Endothelial cell of umbilical vein (primary cell): ENCODE results near the gene MYRFL. TPM values are rescaled to one million over a fixed set of nuclear protein-coding genes. Genes with fewer than 3 reads are reported as not detected.

Experiments used
- BruUV-seq: library from RNA; stranded (reverse); fragments of 400-500 nt; replicated peaks from 2 replicates; lab custom pipeline; 2021; lab: Mats Ljungman, UMichigan
- CTCF ChIA-PET: fragments of 300-600, 350-600 bp; sonication (Branson Sonifier 250); formaldehyde crosslinking; loops from one replicate; lab custom pipeline; 2021; ENCODE audit warnings: antibody characterized with exemption, inconsistent platforms; lab: Charles Lee
- POLR2A ChIA-PET: fragments of 300-600, 350-600 bp; sonication (Branson Sonifier 250); formaldehyde crosslinking; loops from one replicate; lab custom pipeline; 2021; ENCODE audit warnings: antibody characterized with exemption, inconsistent platforms; lab: Charles Lee
- DNase-seq: peaks from one replicate; pipeline ENCODE4 v3.0.0-alpha.2; 2011; ENCODE audit warnings: low read depth, low spot score
- FAIRE-seq: peaks from 2 replicates; lab custom pipeline; 2011; peaks lifted over from hg19 to GRCh38; lab: Jason Lieb, UNC
- H2AFZ ChIP-seq: 2 replicates; pipeline ENCODE4 v1.6.0; 2012; ENCODE audit warnings: low read depth, low read length, control low read depth, inconsistent platforms
- H3K27ac ChIP-seq: 2 replicates; pipeline ENCODE4 v1.5.1; 2011; ENCODE audit warnings: low read depth, mild to moderate bottlenecking, control low read depth, low read length, moderate library complexity; ENCODE audit not compliant: insufficient read depth
- H3K27me3 ChIP-seq, 2 experiments: 2 replicates each; pipeline versions ENCODE4 v1.6.0 to v1.6.1; 2011; ENCODE audit warnings: low read length in 2 of 2, mixed read lengths in 1 of 2; ENCODE audit not compliant: control insufficient read depth in 2 of 2, insufficient read depth in 2 of 2
- H3K36me3 ChIP-seq, 2 experiments: 2 replicates in 1 of 2; 3 replicates in 1 of 2; pipeline ENCODE4 v1.5.1; 2011; ENCODE audit warnings: low read length in 2 of 2, mild to moderate bottlenecking in 1 of 2, moderate library complexity in 1 of 2; ENCODE audit not compliant: control insufficient read depth in 2 of 2, insufficient read depth in 2 of 2; ENCODE audit errors: extremely low read depth in 1 of 2
- H3K4me1 ChIP-seq: 3 replicates; pipeline ENCODE4 v1.5.1; 2011; ENCODE audit warnings: mild to moderate bottlenecking, low read length; ENCODE audit not compliant: control insufficient read depth, insufficient read depth; ENCODE audit errors: extremely low read depth
- H3K4me2 ChIP-seq: 2 replicates; pipeline ENCODE4 v1.6.1; 2011; ENCODE audit warnings: low read length, control low read depth, mixed read lengths; ENCODE audit not compliant: insufficient read depth
- H3K4me3 ChIP-seq, 3 experiments: fragments of 200-600 bp in 1 of 3; sonication (generic), shearing (Covaris generic) in 1 of 3; replicated peaks in 1 of 3; 2 replicates each; pipeline ENCODE4 v1.5.1; 2011 to 2016; ENCODE audit warnings: control low read depth in 3 of 3, low read length in 3 of 3, mild to moderate bottlenecking in 2 of 3, inconsistent platforms in 1 of 3, low read depth in 1 of 3, moderate library complexity in 1 of 3; ENCODE audit not compliant: insufficient read depth in 1 of 3
- H3K79me2 ChIP-seq: 2 replicates; pipeline ENCODE4 v1.6.0; 2012; ENCODE audit warnings: low read length, inconsistent platforms; ENCODE audit not compliant: control insufficient read depth, insufficient read depth
- H3K9ac ChIP-seq: replicated peaks from 2 replicates; pipeline ENCODE3; 2011; ENCODE audit warnings: low read length, control low read depth; ENCODE audit not compliant: insufficient read depth; ENCODE audit errors: extremely low read depth
- H3K9me1 ChIP-seq: replicated peaks from 3 replicates; pipeline ENCODE4 v1.6.0; 2011; ENCODE audit warnings: mild to moderate bottlenecking, low read length; ENCODE audit not compliant: control insufficient read depth, insufficient read depth; ENCODE audit errors: extremely low read depth
- H3K9me3 ChIP-seq: replicated peaks from 2 replicates; pipeline ENCODE4 v1.5.1; 2012; ENCODE audit warnings: low read length, inconsistent platforms; ENCODE audit not compliant: control insufficient read depth, insufficient read depth
- H4K20me1 ChIP-seq: replicated peaks from 2 replicates; pipeline ENCODE3; 2011; ENCODE audit warnings: mild to moderate bottlenecking, low read length; ENCODE audit not compliant: control insufficient read depth, insufficient read depth; ENCODE audit errors: extremely low read depth
- CTCF ChIP-seq, 2 donors: IDR thresholded peaks; 1 replicate in 1 of 2; 2 replicates in 1 of 2; pipeline ENCODE4 v1.5.1; 2011; ENCODE audit warnings: low read length in 2 of 2, mild to moderate bottlenecking in 2 of 2, moderate library complexity in 2 of 2, control low read depth in 1 of 2, inconsistent platforms in 1 of 2, low read depth in 1 of 2; ENCODE audit not compliant: insufficient read depth in 1 of 2; ENCODE audit errors: extremely low read depth in 1 of 2
- EZH2 ChIP-seq: IDR thresholded peaks from 2 replicates; pipeline ENCODE4 v1.6.1; 2012; ENCODE audit warnings: borderline replicate concordance, low read depth, mild to moderate bottlenecking, moderate library complexity, low read length, inconsistent platforms; ENCODE audit not compliant: severe bottlenecking
- FOS ChIP-seq: IDR thresholded peaks from 2 replicates; pipeline ENCODE4 v1.6.1; 2011; ENCODE audit warnings: mild to moderate bottlenecking, low read length, moderate library complexity, borderline replicate concordance; ENCODE audit not compliant: insufficient read depth
- GATA2 ChIP-seq: IDR thresholded peaks from 2 replicates; pipeline ENCODE4 v1.7.0; 2011; ENCODE audit warnings: low read depth, mild to moderate bottlenecking, moderate library complexity, mixed read lengths, low read length; ENCODE audit not compliant: insufficient read length, insufficient read depth
- JUN ChIP-seq: IDR thresholded peaks from 2 replicates; pipeline ENCODE4 v1.6.1; 2011; ENCODE audit warnings: borderline replicate concordance, low read depth; ENCODE audit not compliant: insufficient read length, insufficient read depth
- MAX ChIP-seq: IDR thresholded peaks from 2 replicates; pipeline ENCODE4 v1.6.1; 2011; ENCODE audit not compliant: insufficient read depth, insufficient read length
- MYC ChIP-seq: IDR thresholded peaks from one replicate; pipeline ENCODE4 v1.6.1; 2011; ENCODE audit warnings: mild to moderate bottlenecking, low read depth, low read length
- POLR2A ChIP-seq: IDR thresholded peaks from 2 replicates; pipeline ENCODE4 v1.6.1; 2012; ENCODE audit warnings: low read depth, mild to moderate bottlenecking, control low read depth, low read length
- POLR2AphosphoS5 ChIP-seq: IDR thresholded peaks from 2 replicates; pipeline ENCODE4 v1.6.1; 2012; ENCODE audit warnings: low read depth, mild to moderate bottlenecking, control low read depth, low read length, moderate library complexity; ENCODE audit not compliant: insufficient read depth
- dilution Hi-C: fragments of 300-500 bp; cut with MboI; formaldehyde crosslinking; loops from one replicate; pipeline ENCODE4 v1.15.0; 2019; ENCODE audit warnings: low sequenced_read_pairs; ENCODE audit not compliant: extremely low pct_ligation_motif_present
- intact Hi-C: fragments of 100-400 bp; cut with micrococcal nuclease; formaldehyde crosslinking; loops from one replicate; pipeline ENCODE4 v1.10.0; 2022
- polyA plus RNA-seq, 4 experiments: library from polyadenylated mRNA; depleted of rRNA in 3 of 4; stranded (reverse) in 3 of 4; unstranded in 1 of 4; fragments of >200 nt; gene quantifications; 2 replicates each; pipeline versions ENCODE4 v1.2.1 to v1.2.3, GENCODE V29; 2011 to 2012; ENCODE audit warnings: missing spikeins in 1 of 4
- total RNA-seq: library from RNA; stranded (reverse); gene quantifications from 2 replicates; pipeline ENCODE4 v1.2.3, GENCODE V29; 2021

The MYRFL gene
- total and polyA plus RNA-seq, 2 donors (not counting 3 experiments of a cell fraction or from before 2014, with no cell fraction given) = not detected

GRCh38 chr12:69828897-69829296, 3.9 kb downstream of the MYRFL start:
- H3K9me3 ChIP-seq = no peaks in the 10 kb centered on the region
- H3K27ac ChIP-seq = no peak overlapping the region
- no peaks in the 10 kb centered on the region for H3K4me1 ChIP-seq
- no peaks in the 10 kb centered on the region for H3K36me3 ChIP-seq
- H3K4me3 ChIP-seq = no peak overlapping the region
- no peak overlapping the region for H3K4me2 ChIP-seq
- H2AFZ ChIP-seq = no peak overlapping the region
- CTCF ChIA-PET = no interaction called here
- dilution Hi-C loops (no loop called here), intact Hi-C loops (no loop called here)
- POLR2A ChIA-PET = no interaction called here
- peaks cover 0 to 3% of the 10 kb centered on the region in 2 experiments for H3K27me3 ChIP-seq
- no peaks in the 10 kb centered on the region for H3K79me2 ChIP-seq
- H4K20me1 ChIP-seq = no peaks in the 10 kb centered on the region
- DNase-seq (no peak), FAIRE-seq (no peak)
- BruUV-seq = no TSS peak
- H3K9me1 ChIP-seq = no peaks in the 10 kb centered on the region
- H3K9ac ChIP-seq = no peak overlapping the region
- no peak for TF ChIP-seq POLR2AphosphoS5
- TF ChIP-seq GATA2 = no peak
- TF ChIP-seq JUN = no peak

- no TSS peak for BruUV-seq
- peak; percentile 8 for FAIRE-seq
- Histone ChIP-seq H3K9ac (no peak overlapping the region), H3K36me3 (no peaks in the 10 kb centered on the region), H3K4me2 (no peak overlapping the region), H3K4me3 (no peak overlapping the region), H3K9me3 (no peaks in the 10 kb centered on the region), H3K27me3 (peaks cover 1 to 3% of the 10 kb centered on the region in 2 experiments), H3K79me2 (no peaks in the 10 kb centered on the region), H2AFZ (no peak overlapping the region), H3K4me1 (no peaks in the 10 kb centered on the region), H4K20me1 (no peaks in the 10 kb centered on the region), H3K9me1 (no peaks in the 10 kb centered on the region), H3K27ac (no peak overlapping the region)
- intact Hi-C loops (no loop called here), dilution Hi-C loops (no loop called here)
- POLR2A ChIA-PET = no interaction called here
- no peak for DNase-seq
- TF ChIP-seq GATA2 (no peak), POLR2AphosphoS5 (no peak), EZH2 (no peak), POLR2A (no peak), CTCF (IDR thresholded peaks at IDR 0.05; ENCODE audit: extremely low read depth in 1 of 2, insufficient read depth in 1 of 2, low read depth in 1 of 2, low read length in 2 of 2) (no peak), MYC (no peak), MAX (no peak), JUN (no peak), FOS (no peak)
- CTCF ChIA-PET = no interaction called here
Measured at GRCh38 chr12:69833696-69834095, 8.7 kb downstream of the MYRFL start.
